SK-N-SH treated with all-trans-retinoic acid at 6 μM for 48 hours (cell line): Measurements from ENCODE around the gene ZNF511.
"Not testable (repeated sequence)": the region's sequence is repeated elsewhere in the genome, so short reads cannot be mapped to it uniquely, and the experiment has no call there.

Experiments
- ESRRG ChIP-seq: fragments of 250-450 bp; sonication (Bioruptor Pico); IDR thresholded peaks from 2 replicates; pipeline ENCODE4 v1.6.1; 2021; ENCODE audit warnings: mild to moderate bottlenecking
- OSR1 ChIP-seq: fragments of 250-450 bp; sonication (Bioruptor Pico); IDR thresholded peaks from 2 replicates; pipeline ENCODE4 v1.8.0; 2022; ENCODE audit warnings: moderate library complexity, mild to moderate bottlenecking, inconsistent platforms
- ZC3H10 ChIP-seq: fragments of 250-450 bp; sonication (Bioruptor Pico); IDR thresholded peaks from 2 replicates; pipeline ENCODE4 v1.5.1; 2021; ENCODE audit warnings: mild to moderate bottlenecking, moderate library complexity

DNA sequence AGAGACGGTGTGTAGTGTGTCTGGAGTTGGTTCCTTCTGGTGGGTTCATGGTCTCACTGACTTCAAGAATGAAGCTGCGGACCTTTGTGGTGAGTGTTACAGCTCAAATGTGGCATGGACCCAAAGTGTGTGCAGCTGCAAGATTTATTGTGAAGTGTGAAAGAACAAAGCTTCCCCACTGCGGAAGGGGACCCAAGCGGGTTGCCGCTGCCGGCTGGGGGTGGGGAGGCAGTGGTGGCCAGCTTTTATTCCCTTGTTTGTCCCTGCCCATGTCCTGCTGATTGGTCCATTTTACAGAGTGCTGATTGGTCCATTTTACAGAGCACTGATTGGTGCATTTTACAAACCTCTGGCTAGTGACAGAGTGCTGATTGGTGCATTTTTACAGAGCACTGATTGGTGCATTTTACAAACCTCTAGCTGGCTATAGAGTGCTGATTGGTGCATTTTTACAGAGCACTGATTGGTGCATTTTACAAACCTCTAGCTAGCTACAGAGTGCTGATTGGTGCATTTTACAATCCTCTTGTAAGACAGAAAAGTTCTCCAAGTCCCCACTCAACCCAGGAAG is 12.2 kb downstream of the ZNF511 start:
- not testable (repeated sequence) for TF ChIP-seq OSR1 (CRISPR knock-in tag); ZC3H10; ESRRG (CRISPR knock-in tag)
